Activated CD8-positive, alpha-beta memory T cell treated with anti-CD3 and anti-CD28 coated beads, Interleukin-2, amount 50 U/mL, for 24 hours (primary cell): ENCODE data around the gene YY2.
"Not testable (repeated sequence)": the region's sequence is repeated elsewhere in the genome, so short reads cannot be mapped to it uniquely, and the experiment has no call there.

ENCODE experiments used
- DNase-seq: peaks from one replicate; pipeline ENCODE4 v3.0.0-alpha.2; 2020; ENCODE audit errors: extremely low read depth

YY2 gene

GRCh38 chrX:21874182-21874581 is 18.4 kb downstream of the YY2 start:
- not testable (repeated sequence) for DNase-seq

- no peak for DNase-seq
Measured at GRCh38 chrX:21875013-21875412, 19.2 kb downstream of the YY2 start.

GRCh38 chrX:21881881-21882574 is 26.2 kb downstream of the YY2 start:
- DNase-seq: no peak

- DNase-seq: no peak
Measured at GRCh38 chrX:21883258-21883657, 27.5 kb downstream of the YY2 start.

- DNase-seq: no peak
Measured at GRCh38 chrX:21885568-21885967, 29.8 kb downstream of the YY2 start.

DNA sequence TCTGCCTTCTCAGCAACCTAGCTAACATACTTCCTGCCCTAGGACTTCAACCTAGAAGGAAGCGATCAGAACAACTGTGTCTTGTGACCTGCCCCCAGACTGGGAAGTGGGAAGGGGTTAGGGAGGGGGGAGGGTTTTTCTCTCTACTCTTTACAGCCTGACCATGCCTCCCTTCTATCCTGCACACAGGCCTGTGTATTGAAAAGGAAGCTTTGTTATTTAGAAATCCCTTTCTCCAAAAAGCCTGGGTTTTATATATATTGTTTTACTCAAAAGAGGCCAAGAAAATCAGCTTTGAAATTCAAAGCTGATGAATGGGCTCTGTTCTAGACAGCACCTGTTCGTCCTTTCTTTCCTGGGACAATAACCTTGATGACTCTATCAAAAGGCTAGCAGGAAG is 49.5 kb downstream of the YY2 start:
- no peak for DNase-seq

DNA sequence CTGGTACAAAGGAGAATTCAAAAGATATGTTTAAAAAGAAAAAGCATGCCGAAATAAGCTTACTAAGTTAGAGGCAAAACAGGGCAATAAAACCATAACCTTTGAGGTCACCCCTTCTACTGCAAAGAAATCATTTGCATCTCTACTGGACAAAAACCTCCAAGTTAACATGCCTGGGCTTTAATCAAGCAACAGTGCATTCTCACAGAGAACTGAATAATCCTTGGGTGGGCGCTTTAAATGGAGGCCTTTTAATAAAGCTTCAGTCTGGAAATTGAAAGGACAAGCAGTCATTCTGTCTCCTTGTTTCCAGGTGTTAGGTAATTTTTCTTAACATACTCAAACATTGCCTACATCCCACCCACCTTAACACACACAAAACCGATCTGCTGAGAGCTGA is 50.2 kb downstream of the YY2 start:
- DNase-seq: no peak

DNA sequence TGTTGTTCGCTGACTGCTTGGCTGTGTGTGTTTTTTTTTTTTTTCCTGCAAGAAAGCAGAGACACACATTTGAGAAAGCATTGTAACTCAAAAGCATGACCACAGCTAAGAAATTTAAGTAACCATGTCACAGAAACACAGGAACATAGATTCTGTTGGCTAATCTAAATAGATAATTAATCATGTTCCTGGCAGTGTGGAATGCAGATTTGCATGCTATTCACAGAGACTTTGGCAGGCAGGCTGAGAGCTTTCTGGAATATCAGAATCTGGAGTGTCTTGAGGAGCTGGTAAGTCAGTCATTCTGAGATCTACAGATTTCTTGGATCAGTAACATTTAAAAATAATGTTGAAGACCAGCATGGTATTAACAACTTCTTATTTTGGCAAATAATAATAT is 51.5 kb downstream of the YY2 start:
- no peak for DNase-seq
